Osteocyte (in vitro differentiated cells): ENCODE results near the gene P2RY12. TPM values are rescaled to one million over a fixed set of nuclear protein-coding genes. Genes with fewer than 3 reads are reported as not detected.

Experiments used
- DNase-seq: peaks from one replicate; pipeline ENCODE4 v3.0.0; 2021; ENCODE audit warnings: mixed read lengths; ENCODE audit not compliant: unreplicated experiment; ENCODE audit errors: extremely low spot score
- H3K27ac Mint-ChIP-seq: one replicate; pipeline ENCODE4 v1.8.0; 2021; ENCODE audit warnings: mild to moderate bottlenecking, mixed read lengths; ENCODE audit not compliant: unreplicated experiment
- H3K27me3 Mint-ChIP-seq: one replicate; pipeline ENCODE4 v1.8.0; 2021; ENCODE audit warnings: mixed read lengths; ENCODE audit not compliant: unreplicated experiment
- H3K36me3 Mint-ChIP-seq: one replicate; pipeline ENCODE4 v1.8.0; 2021; ENCODE audit warnings: mixed read lengths; ENCODE audit not compliant: unreplicated experiment
- H3K4me1 Mint-ChIP-seq: one replicate; pipeline ENCODE4 v1.8.0; 2021; ENCODE audit warnings: mixed read lengths; ENCODE audit not compliant: unreplicated experiment
- H3K4me3 Mint-ChIP-seq: one replicate; pipeline ENCODE4 v1.8.0; 2021; ENCODE audit warnings: mild to moderate bottlenecking, moderate library complexity, mixed read lengths; ENCODE audit not compliant: unreplicated experiment
- H3K9me3 Mint-ChIP-seq: one replicate; pipeline ENCODE4 v1.8.0; 2021; ENCODE audit warnings: mixed read lengths; ENCODE audit not compliant: unreplicated experiment
- total RNA-seq: library from RNA; stranded (reverse); gene quantifications from 2 replicates; pipeline ENCODE4 v1.2.1, GENCODE V29; 2021
- TF ChIP-seq, protein P1 (sequence below): fragments of 200-600 bp; sonication (generic); IDR thresholded peaks from 2 replicates; pipeline ENCODE4 v1.5.0; 2021; ENCODE audit warnings: antibody characterized with exemption, mild to moderate bottlenecking, moderate library complexity

Gene P2RY12
- total RNA-seq, 1 donor from 2014 or later: not detected

DNA sequence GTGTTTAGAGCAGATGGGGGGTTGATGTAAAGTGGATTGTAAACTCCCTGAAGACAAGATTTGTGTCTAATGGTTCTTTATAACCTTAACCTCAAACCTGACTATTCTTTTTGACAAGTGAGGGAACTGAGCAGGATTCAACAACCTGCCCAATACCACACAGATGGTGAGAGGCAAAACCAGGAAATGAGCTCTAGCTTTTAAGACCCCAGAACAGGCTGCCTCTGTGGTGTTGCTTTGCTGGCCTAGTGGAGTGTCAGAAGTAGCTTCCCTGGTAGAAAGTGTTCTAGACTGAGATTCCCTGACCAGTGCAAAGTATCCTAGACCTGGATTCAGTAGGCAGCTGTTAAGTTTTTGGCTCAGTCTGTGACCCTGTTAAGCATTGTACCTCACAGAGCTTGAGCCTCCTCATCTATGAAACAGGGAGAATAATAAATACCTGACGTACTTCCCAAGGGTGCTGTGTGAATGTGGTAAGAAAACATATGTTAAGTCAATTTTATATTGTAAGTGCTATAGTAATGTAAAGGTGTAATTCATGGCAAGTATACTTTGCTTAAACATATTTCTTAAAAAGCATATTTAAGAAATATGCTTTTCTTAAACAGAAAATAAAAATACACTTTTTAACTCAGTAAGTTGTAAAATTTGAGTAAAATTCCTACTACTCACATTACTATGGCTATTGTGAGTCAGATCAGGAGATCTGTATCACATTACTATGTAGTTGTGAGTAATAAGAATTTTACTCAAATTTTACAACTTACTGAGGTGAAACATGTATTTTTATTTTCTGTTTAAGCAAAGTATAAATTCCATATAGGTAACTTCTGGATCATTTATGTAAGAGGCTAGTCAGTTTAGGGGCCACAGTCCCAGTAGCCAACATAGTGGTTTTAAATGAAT, 76.7 kb downstream of the P2RY12 start:
- H3K9me3 Mint-ChIP-seq: no peaks in the 10 kb centered on the region
- no peak for DNase-seq
- TF ChIP-seq, protein P1, sequence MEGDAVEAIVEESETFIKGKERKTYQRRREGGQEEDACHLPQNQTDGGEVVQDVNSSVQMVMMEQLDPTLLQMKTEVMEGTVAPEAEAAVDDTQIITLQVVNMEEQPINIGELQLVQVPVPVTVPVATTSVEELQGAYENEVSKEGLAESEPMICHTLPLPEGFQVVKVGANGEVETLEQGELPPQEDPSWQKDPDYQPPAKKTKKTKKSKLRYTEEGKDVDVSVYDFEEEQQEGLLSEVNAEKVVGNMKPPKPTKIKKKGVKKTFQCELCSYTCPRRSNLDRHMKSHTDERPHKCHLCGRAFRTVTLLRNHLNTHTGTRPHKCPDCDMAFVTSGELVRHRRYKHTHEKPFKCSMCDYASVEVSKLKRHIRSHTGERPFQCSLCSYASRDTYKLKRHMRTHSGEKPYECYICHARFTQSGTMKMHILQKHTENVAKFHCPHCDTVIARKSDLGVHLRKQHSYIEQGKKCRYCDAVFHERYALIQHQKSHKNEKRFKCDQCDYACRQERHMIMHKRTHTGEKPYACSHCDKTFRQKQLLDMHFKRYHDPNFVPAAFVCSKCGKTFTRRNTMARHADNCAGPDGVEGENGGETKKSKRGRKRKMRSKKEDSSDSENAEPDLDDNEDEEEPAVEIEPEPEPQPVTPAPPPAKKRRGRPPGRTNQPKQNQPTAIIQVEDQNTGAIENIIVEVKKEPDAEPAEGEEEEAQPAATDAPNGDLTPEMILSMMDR: no peak
- H3K36me3 Mint-ChIP-seq: no peaks in the 10 kb centered on the region
- H3K27me3 Mint-ChIP-seq: no peaks in the 10 kb centered on the region
- H3K4me1 Mint-ChIP-seq: peaks cover 20% of the 10 kb centered on the region
- H3K4me3 Mint-ChIP-seq: no peak overlapping the region
- H3K27ac Mint-ChIP-seq: no peak overlapping the region

GRCh38 chr3:151307131-151307530, 77.4 kb downstream of the P2RY12 start:
- no peaks in the 10 kb centered on the region for H3K36me3 Mint-ChIP-seq
- H3K4me3 Mint-ChIP-seq: no peak overlapping the region
- TF ChIP-seq, protein P1: no peak
- H3K4me1 Mint-ChIP-seq: peaks cover 20% of the 10 kb centered on the region
- no peaks in the 10 kb centered on the region for H3K27me3 Mint-ChIP-seq
- no peak for DNase-seq
- H3K9me3 Mint-ChIP-seq: no peaks in the 10 kb centered on the region
- H3K27ac Mint-ChIP-seq: no peak overlapping the region

DNA sequence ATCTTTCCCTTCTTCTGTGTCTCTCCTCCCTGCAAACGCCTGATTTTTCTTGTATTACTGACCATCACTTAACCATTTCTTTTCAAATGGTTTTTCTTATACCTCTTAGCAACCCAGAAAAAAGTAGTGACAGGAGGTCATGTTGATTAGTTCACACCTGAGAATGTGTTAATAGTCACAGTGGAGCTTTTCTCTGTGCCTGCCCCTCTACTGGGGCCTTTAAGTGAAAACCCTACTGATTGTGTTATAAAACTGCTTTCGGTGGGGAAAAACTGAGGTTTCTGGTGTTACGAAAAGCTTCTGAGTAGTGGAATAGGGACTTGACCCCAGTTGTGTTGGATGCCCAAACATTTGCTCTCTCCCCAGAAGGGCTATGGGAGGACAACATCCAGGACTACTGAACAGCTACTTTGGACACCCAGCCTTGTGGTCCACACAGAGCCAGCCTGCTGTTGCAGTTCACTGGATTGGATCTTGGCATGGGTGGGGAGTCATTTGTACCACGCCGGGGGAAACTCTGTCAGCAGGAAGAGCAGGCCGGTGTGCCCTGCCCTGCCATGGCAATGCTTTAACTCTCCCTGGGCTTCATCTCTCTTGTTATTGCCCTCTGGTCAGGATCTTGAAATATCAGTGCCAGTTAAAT, 78.3 kb downstream of the P2RY12 start:
- Mint-ChIP-seq H3K4me1 (peaks cover 20% of the 10 kb centered on the region), H3K9me3 (no peaks in the 10 kb centered on the region), H3K27ac (no peak overlapping the region), H3K36me3 (no peaks in the 10 kb centered on the region), H3K27me3 (no peaks in the 10 kb centered on the region), H3K4me3 (no peak overlapping the region)
- DNase-seq: no peak
- TF ChIP-seq, protein P1: no peak

DNA sequence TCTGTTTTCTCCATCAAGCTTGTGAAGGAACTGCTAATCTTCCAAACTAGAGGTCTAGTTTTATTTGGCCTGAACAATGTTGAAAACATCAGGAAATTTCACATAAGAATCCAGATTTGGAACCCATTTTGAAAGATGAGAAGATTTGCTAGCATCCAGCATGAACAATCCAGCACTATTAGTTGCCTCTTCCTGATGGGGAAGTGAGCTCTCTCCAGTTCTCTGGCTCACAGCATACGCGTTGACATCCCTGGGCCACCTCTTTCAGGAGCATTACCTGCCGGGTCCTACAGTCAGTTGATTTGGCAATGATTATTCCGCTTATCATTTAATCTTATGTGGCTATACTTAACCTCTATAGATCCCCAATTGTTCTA, 78.8 kb downstream of the P2RY12 start:
- Mint-ChIP-seq H3K4me3 (no peak overlapping the region), H3K27me3 (no peaks in the 10 kb centered on the region), H3K4me1 (peaks cover 20% of the 10 kb centered on the region), H3K9me3 (no peaks in the 10 kb centered on the region), H3K36me3 (no peaks in the 10 kb centered on the region), H3K27ac (peak overlapping the region; percentile 71)
- TF ChIP-seq, protein P1: no peak
- no peak for DNase-seq
